Measurements from ENCODE around the gene OSBPL7. TPM values are rescaled to one million over a fixed set of nuclear protein-coding genes. Genes with fewer than 3 reads are reported as not detected.

The OSBPL7 gene
- total RNA-seq, 1 donor from 2014 or later: 39.3 TPM

DNA sequence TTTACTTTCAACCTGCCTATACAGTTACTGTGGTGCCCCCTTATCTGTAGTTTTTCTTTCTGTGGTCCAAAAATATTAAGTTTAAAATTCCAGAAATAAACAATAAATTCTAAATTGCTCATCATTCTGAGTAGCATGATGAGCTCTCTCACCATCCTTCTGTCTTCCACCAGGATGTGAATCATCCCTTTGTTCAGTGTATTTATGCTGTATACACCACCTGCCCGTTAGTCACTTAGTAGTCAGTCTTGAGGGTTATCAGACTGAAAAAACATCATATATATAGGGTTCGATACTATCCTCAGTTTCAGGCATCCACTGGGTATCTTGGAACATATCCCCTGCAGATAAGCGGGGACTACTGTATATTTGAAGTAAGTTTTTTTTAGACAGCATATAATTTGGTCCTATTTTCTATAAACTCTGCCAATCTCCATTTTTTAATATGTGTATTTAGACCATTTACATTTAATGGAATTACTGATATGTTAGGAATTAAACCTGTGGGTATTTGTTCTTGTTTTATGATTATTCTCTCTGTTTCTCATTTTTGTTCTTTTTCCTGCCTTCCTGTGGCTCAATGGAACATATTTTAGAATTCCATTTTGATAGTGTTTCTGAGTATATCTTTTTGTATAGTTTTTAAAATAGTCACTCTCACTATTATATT is 57.5 kb downstream of the OSBPL7 start:
- no peak for DNase-seq (ENCODE audit: low spot score)

DNA sequence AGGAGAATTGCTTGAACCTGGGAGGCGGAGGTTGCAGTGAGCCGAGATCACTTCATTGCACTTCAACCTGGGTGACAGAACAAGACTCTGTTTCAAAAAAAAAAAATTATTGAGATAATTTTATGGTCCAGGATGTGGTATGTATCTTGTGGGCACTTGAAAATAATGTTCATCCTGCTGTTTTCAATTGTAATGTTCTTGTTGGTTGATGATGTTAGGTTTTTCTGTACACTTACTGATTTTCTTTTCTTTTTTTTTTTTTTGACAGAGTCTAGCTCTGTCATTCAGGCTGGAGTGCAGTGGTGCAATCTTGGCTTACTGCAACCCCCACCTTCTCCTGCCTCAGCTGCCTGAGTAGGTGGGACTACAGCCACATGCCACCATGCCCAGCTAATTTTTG is 58.9 kb downstream of the OSBPL7 start:
- no peak for DNase-seq (ENCODE audit: low spot score)

DNA sequence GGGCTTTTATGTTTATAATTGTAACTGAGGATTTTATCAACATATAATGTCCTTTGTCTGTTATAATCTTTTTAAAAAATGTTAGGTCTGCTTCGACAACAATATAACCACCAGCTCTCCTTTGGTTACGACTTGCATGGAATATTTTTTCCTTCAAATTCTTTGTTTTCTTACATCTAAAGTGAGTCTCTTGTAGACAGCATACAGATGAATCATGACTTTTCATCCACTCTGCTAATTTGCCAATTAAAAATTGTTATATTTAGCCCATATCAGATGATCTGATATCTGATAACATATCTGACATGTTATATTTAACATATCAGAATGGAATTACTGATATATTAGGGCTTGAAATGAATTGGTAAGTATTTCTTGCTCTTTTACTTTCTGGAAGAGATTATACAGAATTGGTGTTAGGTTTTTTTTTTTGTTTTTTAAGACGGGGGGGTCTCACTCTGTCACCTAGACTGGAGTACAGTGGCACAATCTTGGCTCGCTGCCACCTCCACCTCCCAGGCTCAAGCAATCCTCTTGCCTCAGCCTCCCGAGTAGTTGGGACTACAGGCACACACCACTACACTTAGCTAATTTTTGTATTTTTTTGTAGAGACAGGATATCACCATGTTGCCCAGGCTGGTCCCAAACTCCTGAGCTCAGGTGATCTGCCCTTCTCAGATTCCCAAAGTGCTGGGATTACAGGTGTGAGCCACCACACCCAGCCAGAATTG is 61.0 kb downstream of the OSBPL7 start:
- no peak for DNase-seq (ENCODE audit: low spot score)

DNA sequence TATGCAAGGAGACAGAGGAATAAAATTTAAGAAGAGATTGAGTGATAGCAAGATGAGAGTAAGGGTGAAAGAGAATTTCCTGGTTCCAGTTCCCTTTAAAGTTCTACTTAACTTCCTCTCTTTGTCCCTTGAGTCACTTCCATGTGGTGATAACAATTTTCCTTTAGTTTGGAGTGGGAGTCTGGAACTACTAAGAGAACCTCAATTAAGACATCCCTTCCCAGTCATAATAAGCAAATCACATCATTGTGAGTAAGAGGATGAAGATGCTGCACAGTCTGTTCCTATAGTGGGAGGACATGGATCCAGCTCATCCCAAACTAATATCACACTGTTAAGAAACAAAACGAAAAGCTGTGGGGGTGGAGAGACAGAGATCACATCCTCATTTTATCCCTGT is 64.2 kb downstream of the OSBPL7 start:
- DNase-seq (ENCODE audit: low spot score): no peak

Other genes starting within 250 kb of the OSBPL7 start
- gene KPNB1, start 171.9 kb downstream of the OSBPL7 start, total RNA-seq: 207 TPM
- gene TBKBP1, start 127.6 kb downstream of the OSBPL7 start, total RNA-seq: 9.2 TPM
- 1.8 TPM for gene TBX21, start 88.6 kb downstream of the OSBPL7 start, total RNA-seq
- gene MRPL10, start 9.7 kb upstream of the OSBPL7 start, total RNA-seq: 38.9 TPM
- 1.1 TPM for gene LRRC46, start 9.9 kb upstream of the OSBPL7 start, total RNA-seq
- gene SCRN2, start 19.5 kb upstream of the OSBPL7 start, total RNA-seq: 35.4 TPM
- 0.14 TPM for gene SP6, start 29.4 kb upstream of the OSBPL7 start, total RNA-seq
- 17.4 TPM for gene SP2, start 74.4 kb upstream of the OSBPL7 start, total RNA-seq
- gene PNPO, start 119.8 kb upstream of the OSBPL7 start, total RNA-seq: 43.2 TPM
- gene PRR15L, start 136.1 kb upstream of the OSBPL7 start, total RNA-seq: 109 TPM
- gene CDK5RAP3, start 149.3 kb upstream of the OSBPL7 start, total RNA-seq: 194 TPM
- 39.3 TPM for gene COPZ2, start 216.0 kb upstream of the OSBPL7 start, total RNA-seq
- 207 TPM for gene NFE2L1, start 226.6 kb upstream of the OSBPL7 start, total RNA-seq